VCaP (cell line): ENCODE measurements around the gene BICD1.

Experiments used
- H3K27ac ChIP-seq: fragments of 450-650 bp; 2 replicates; pipeline ENCODE4 v1.5.1; 2017
- TF ChIP-seq, protein P1 (sequence below): fragments of 450-650 bp; conservative IDR thresholded peaks from 2 replicates; pipeline ENCODE4 v1.5.1; 2017; ENCODE audit warnings: mild to moderate bottlenecking, moderate library complexity

The BICD1 gene

GRCh38 chr12:32255588-32255987 is 148.9 kb downstream of the BICD1 start:
- TF ChIP-seq, protein P1, sequence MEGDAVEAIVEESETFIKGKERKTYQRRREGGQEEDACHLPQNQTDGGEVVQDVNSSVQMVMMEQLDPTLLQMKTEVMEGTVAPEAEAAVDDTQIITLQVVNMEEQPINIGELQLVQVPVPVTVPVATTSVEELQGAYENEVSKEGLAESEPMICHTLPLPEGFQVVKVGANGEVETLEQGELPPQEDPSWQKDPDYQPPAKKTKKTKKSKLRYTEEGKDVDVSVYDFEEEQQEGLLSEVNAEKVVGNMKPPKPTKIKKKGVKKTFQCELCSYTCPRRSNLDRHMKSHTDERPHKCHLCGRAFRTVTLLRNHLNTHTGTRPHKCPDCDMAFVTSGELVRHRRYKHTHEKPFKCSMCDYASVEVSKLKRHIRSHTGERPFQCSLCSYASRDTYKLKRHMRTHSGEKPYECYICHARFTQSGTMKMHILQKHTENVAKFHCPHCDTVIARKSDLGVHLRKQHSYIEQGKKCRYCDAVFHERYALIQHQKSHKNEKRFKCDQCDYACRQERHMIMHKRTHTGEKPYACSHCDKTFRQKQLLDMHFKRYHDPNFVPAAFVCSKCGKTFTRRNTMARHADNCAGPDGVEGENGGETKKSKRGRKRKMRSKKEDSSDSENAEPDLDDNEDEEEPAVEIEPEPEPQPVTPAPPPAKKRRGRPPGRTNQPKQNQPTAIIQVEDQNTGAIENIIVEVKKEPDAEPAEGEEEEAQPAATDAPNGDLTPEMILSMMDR, result no peak
- no peak overlapping the region for H3K27ac ChIP-seq

DNA sequence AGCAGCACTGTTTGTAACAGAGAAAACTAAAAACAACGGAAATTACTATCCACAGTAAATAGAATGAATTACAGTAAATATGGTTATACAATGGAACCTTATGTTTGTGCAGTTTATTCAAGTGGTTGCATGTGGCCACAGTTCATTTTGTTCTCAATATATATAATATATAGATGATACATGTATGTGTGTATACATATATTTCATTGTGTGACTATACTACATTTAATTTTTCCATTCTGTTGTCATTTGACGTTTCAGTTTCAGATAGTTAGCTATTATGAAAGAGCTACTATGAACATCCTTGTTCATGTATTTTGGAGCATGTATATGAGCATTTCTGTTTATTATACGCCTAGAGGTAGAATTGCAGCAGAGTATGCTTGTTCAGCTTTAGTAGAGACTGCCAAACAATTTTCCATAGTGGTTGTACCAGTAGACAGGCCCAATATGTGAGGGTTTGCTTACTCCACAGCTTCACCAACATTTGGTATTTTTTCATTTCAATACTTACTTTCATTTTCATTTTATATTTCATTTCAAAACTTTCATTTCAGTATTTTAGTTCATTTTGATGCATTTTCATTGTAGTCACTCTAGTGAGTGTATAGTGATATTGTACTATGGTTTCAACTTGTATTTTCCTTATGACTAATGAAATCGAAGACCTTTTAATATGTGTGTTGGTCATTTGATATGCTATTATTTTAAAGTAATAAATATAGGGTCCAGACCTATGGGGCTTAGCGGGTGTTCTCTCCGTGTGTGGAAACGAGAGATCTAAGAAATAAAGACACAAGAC is 151.2 kb downstream of the BICD1 start:
- H3K27ac ChIP-seq, result no peak overlapping the region
- TF ChIP-seq, protein P1, result no peak

DNA sequence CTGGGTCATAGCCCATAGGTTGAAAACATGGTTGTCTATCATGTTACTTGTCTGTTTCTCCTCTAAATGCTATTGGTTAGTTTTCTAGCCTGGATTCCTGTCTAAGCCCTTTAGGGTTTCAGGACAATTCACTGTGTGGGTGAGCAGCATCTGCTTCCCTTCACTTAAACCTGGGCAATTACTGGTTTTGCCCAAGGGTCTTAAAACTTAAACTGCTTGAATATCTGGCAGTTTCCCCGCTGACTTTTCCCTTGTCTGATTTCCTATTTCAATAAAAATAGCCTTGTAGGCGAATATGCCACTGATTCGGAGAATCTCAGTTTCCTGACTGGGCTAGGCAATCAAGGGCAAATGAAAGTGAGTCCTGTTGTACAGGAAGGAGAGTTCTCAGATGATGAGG is 154.0 kb downstream of the BICD1 start:
- H3K27ac ChIP-seq, result no peak overlapping the region
- TF ChIP-seq, protein P1, result no peak

DNA sequence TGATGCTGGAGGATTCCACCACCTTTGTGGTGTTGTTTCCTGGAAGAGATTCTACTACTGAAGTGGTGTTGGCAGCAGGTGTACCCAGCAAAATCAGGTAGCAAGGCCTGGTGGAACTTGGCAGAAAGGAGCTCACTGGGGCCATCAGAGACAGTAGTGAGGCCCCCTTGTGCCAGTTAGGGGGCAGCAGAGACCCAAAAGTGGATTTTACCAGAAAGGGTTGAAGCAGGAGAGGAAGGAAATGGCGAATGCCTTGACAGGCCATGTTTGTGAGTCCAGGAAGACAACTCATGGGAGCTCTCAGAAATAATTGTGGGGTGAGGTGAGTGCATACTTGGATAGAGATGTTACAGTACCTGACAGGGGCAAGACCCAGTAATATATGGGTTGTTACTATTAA is 155.0 kb downstream of the BICD1 start:
- H3K27ac ChIP-seq, result no peak overlapping the region; the same call in 1 of the 2 replicates
- TF ChIP-seq, protein P1, result no peak

- TF ChIP-seq, protein P1, result no peak
- peak overlapping the region; percentile 99 for H3K27ac ChIP-seq
Observed at GRCh38 chr12:32264961-32265360, 158.3 kb downstream of the BICD1 start.

DNA sequence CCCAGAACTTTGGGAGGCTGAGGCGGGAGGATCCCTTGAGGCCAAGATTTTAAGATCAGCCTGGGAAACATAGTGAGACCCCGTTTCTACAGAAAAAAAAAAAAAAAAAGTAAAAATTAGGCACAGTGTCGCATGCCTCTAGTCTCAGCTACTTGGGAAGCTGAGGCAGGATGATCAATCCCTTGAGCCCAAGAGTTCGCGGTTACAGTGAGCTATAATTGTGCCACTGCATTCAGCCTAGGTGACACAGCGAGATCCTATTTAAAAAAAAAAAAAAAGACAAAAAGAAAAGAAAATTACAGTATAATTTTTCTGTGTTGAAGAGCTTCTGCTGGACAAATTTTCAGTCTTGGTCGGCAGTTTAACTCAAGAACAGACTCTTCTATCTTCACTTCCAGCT is 158.8 kb downstream of the BICD1 start:
- peak overlapping the region; percentile 99 for H3K27ac ChIP-seq
- TF ChIP-seq, protein P1, result no peak

- H3K27ac ChIP-seq, result peak overlapping the region; percentile 99
- TF ChIP-seq, protein P1, result no peak
Observed at GRCh38 chr12:32265951-32266350, 159.3 kb downstream of the BICD1 start.
